Measurements from ENCODE around the gene TGFBR1. TPM values are rescaled to one million over a fixed set of nuclear protein-coding genes. Genes with fewer than 3 reads are reported as not detected.

TGFBR1 gene
- polyA plus RNA-seq, 1 donor from 2014 or later: 78.0 TPM

DNA sequence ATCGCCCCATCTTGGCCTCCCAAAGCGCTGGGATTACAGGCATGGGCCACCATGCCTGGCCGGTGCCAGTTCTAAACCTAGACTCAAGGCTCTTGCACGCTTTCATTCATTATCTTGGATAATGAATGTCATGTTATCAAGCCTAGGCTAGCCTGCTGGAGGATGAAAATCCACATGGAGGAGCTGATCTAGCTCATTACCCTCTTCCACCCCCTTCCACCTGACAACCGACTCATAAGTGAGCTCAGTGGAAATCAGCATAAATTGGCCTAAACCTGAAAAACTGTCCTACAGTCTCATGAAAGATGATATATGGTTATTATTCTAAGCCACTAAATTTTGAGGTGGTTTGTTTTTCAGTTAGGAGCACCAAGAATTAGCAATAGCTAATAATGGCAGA is 3.6 kb upstream of the TGFBR1 start:
- TF ChIP-seq SMC3 (conservative IDR thresholded peaks at IDR 0.05; ENCODE audit: poor library complexity): no peak
- no peak for TF ChIP-seq CTCF (IDR thresholded peaks at IDR 0.05; ENCODE audit: poor library complexity, severe bottlenecking)
- TF ChIP-seq TAF1 (IDR thresholded peaks at IDR 0.05; ENCODE audit: low read depth): no peak
- TF ChIP-seq RAD21 (conservative IDR thresholded peaks at IDR 0.05): no peak
- TF ChIP-seq EP300 (conservative IDR thresholded peaks at IDR 0.05; ENCODE audit: poor library complexity, severe bottlenecking): no peak
- no peak for TF ChIP-seq EZH2 (IDR thresholded peaks at IDR 0.05; ENCODE audit: borderline replicate concordance, insufficient read depth, low read length, poor library complexity, severe bottlenecking)
- no peak for TF ChIP-seq REST (IDR thresholded peaks at IDR 0.05; ENCODE audit: borderline replicate concordance)
- TF ChIP-seq POLR2AphosphoS5 (IDR thresholded peaks at IDR 0.05): no peak
- H3K27ac ChIP-seq (ENCODE audit: low read length): no peak overlapping the region
- no peak overlapping the region for H3K9ac ChIP-seq (ENCODE audit: low read length)
- H3K9me2 ChIP-seq (ENCODE audit: insufficient read depth, low read length): no peaks in the 10 kb centered on the region
- H4K20me1 ChIP-seq (ENCODE audit: insufficient read depth): no peaks in the 10 kb centered on the region
- H2AFZ ChIP-seq (ENCODE audit: low read depth, low read length): no peak overlapping the region
- H3K79me2 ChIP-seq (replicated peaks; ENCODE audit: insufficient read depth, low read length): peaks cover 8% of the 10 kb centered on the region
- no peaks in the 10 kb centered on the region for H3F3A ChIP-seq (ENCODE audit: insufficient read depth, low read length, poor library complexity, severe bottlenecking)
- H3K9me3 ChIP-seq (ENCODE audit: low read length): no peaks in the 10 kb centered on the region
- no peaks in the 10 kb centered on the region for H3K27me3 ChIP-seq (ENCODE audit: insufficient read depth, low read depth, low read length)
- no peak overlapping the region for H3K4me3 ChIP-seq (ENCODE audit: low read length)
- H3K4me2 ChIP-seq (ENCODE audit: low read length): no peak overlapping the region
- H3K36me3 ChIP-seq (ENCODE audit: insufficient read depth, low read length): no peaks in the 10 kb centered on the region

DNA sequence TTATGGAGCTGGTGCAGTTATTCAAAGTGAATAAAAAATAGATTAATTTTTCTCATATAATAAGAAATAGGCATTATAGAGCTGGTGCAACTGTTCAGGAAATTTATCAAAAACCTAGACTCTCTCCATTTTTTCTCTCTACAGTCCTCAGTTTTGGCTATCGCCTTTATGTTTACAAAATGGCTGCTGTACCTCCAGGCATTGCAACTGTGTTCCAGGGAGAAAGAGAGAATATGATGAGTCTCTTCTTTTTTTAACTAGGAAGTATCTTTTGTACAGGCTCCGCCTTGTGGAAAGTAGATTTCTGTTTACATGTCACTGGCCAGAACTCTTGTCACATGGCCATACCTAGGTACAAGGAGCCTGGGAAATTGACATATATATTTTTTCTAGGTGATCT is 3.1 kb upstream of the TGFBR1 start:
- TF ChIP-seq POLR2AphosphoS5 (IDR thresholded peaks at IDR 0.05): no peak
- no peak for TF ChIP-seq SMC3 (conservative IDR thresholded peaks at IDR 0.05; ENCODE audit: poor library complexity)
- TF ChIP-seq EP300 (conservative IDR thresholded peaks at IDR 0.05; ENCODE audit: poor library complexity, severe bottlenecking): no peak
- no peak for TF ChIP-seq REST (IDR thresholded peaks at IDR 0.05; ENCODE audit: borderline replicate concordance)
- TF ChIP-seq MXI1 (conservative IDR thresholded peaks at IDR 0.05; ENCODE audit: poor library complexity, severe bottlenecking): no peak
- TF ChIP-seq RAD21 (conservative IDR thresholded peaks at IDR 0.05): no peak
- no peak for TF ChIP-seq CTCF (IDR thresholded peaks at IDR 0.05; ENCODE audit: poor library complexity, severe bottlenecking)
- no peak for TF ChIP-seq TAF1 (IDR thresholded peaks at IDR 0.05; ENCODE audit: low read depth)
- no peak for TF ChIP-seq EZH2 (IDR thresholded peaks at IDR 0.05; ENCODE audit: borderline replicate concordance, insufficient read depth, low read length, poor library complexity, severe bottlenecking)
- Histone ChIP-seq H4K20me1 (ENCODE audit: insufficient read depth) (no peaks in the 10 kb centered on the region), H3K27ac (ENCODE audit: low read length) (no peak overlapping the region), H3K9me2 (ENCODE audit: insufficient read depth, low read length) (no peaks in the 10 kb centered on the region), H3K79me2 (replicated peaks; ENCODE audit: insufficient read depth, low read length) (peaks cover 14% of the 10 kb centered on the region), H3K4me3 (ENCODE audit: low read length) (no peak overlapping the region), H3K36me3 (ENCODE audit: insufficient read depth, low read length) (no peaks in the 10 kb centered on the region), H3K9me3 (ENCODE audit: low read length) (no peaks in the 10 kb centered on the region), H2AFZ (ENCODE audit: low read depth, low read length) (no peak overlapping the region), H3K4me2 (ENCODE audit: low read length) (no peak overlapping the region), H3K27me3 (ENCODE audit: insufficient read depth, low read depth, low read length) (no peaks in the 10 kb centered on the region), H3K9ac (ENCODE audit: low read length) (no peak overlapping the region), H3F3A (ENCODE audit: insufficient read depth, low read length, poor library complexity, severe bottlenecking) (no peaks in the 10 kb centered on the region)

All from neural cell (in vitro differentiated cells).